ENCODE results near the gene CLEC20A.

Gene CLEC20A

DNA sequence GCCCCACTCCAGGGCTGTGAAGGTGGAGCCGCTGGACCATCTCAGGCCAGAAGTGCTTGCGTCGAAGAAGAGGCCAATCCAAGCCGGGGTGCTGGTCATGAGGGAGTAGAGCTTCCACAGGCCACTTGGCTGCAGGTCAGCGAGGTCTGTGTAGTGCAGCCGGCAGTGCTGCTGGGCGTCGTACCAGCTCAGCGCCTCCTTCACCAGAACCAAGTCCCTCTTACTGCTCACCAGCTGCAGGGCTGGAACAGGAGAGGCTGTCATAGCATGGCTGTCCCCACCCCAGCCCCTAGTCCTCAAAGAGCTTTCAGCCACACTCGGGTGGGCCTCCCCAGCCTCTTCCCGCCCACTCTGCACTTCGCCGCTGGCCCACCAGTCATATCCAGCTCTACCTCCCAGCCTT is 2.2 kb downstream of the CLEC20A start:
- no peak overlapping the region for H3K4me3 ChIP-seq (ENCODE audit: low read depth, low read length)
- TF ChIP-seq, protein P1, sequence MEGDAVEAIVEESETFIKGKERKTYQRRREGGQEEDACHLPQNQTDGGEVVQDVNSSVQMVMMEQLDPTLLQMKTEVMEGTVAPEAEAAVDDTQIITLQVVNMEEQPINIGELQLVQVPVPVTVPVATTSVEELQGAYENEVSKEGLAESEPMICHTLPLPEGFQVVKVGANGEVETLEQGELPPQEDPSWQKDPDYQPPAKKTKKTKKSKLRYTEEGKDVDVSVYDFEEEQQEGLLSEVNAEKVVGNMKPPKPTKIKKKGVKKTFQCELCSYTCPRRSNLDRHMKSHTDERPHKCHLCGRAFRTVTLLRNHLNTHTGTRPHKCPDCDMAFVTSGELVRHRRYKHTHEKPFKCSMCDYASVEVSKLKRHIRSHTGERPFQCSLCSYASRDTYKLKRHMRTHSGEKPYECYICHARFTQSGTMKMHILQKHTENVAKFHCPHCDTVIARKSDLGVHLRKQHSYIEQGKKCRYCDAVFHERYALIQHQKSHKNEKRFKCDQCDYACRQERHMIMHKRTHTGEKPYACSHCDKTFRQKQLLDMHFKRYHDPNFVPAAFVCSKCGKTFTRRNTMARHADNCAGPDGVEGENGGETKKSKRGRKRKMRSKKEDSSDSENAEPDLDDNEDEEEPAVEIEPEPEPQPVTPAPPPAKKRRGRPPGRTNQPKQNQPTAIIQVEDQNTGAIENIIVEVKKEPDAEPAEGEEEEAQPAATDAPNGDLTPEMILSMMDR (IDR thresholded peaks at IDR 0.05; ENCODE audit: borderline replicate concordance, insufficient read depth, low read depth, low read length): no peak

DNA sequence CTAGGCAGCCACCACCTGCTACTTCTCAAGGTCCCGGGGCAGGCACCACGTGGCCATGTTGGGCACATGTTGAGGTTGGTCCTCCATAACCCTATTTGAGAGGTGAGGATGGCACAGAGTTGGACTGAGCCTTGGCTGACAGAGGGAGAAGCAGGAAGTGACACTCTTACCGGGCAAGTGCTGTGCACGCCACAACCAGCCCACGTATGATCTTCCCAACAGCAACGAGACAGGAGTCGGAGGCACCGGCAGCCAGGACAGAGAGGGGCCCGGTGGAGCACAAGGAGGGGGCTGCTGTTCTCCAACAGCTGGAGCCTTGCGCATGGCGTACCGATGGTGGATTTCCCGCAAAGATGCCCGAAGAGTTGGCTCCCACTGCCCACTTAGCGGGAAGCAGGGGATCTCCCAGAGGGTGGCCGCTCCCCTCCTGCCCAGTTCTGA is 3.4 kb downstream of the CLEC20A start:
- H3K4me3 ChIP-seq (ENCODE audit: low read depth, low read length): no peak overlapping the region
- TF ChIP-seq, protein P1 (IDR thresholded peaks at IDR 0.05; ENCODE audit: borderline replicate concordance, insufficient read depth, low read depth, low read length): no peak

DNA sequence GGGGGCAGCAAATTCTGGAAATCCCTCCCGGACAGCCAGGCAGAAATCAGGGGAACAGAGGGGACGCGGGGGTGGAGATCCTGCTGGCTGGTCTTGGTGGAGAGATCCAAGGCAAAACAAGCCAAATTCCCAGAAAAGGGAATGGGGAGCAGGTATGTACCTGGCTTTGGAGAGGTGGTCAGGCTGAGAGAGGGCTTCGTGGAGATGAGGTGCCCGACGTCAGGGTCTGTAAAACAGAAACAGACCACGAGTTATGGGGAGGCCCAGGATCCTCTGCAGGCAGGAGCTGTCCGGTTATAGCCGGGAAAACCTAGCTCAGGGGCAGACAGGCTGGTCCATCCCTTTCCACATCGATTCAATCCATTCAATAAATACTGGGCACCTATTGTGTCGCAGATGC is 4.4 kb downstream of the CLEC20A start:
- TF ChIP-seq, protein P1 (IDR thresholded peaks at IDR 0.05; ENCODE audit: borderline replicate concordance, insufficient read depth, low read depth, low read length): no peak
- no peak overlapping the region for H3K4me3 ChIP-seq (ENCODE audit: low read depth, low read length)

DNA sequence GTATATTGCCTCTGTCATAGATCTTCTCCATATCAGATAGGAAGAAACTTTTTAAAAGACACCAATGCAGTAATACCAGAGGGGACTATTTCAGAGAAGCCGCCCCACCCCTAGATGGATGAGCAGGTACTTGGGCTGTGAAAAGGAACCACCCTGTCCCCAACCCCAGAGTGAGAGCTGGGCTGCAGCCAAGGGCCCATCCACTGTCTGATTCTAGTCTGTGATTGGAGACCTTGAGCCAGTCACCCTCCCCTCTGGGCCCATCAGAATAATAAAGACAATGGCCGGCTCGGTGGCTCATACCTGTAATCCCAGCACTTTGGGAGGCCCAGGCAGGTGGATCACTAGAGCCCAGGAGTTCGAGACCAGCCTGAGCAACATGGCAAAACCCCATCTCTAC is 5.0 kb downstream of the CLEC20A start:
- TF ChIP-seq, protein P1 (IDR thresholded peaks at IDR 0.05; ENCODE audit: borderline replicate concordance, insufficient read depth, low read depth, low read length): no peak
- H3K4me3 ChIP-seq (ENCODE audit: low read depth, low read length): no peak overlapping the region

DNA sequence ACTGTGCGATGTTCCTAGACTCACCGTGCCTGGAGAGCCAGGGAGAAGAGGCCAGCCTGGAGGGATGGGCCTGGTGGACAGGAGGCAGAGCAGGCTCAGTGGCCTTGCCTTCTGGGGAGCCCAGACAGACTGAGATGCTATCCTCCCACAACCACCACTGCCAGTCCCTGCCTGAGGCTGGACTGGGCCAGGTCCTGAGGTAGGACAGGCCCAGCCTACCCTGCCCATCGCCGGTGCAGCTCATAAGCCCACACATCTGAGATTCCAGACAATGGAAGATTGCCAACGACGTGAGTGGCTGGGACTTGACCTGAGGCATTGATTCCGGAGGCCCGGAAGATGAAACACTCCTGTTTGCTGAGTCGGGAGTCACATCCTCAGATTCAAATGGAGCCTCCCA is 5.8 kb downstream of the CLEC20A start:
- no peak overlapping the region for H3K4me3 ChIP-seq (ENCODE audit: low read depth, low read length)
- TF ChIP-seq, protein P1 (IDR thresholded peaks at IDR 0.05; ENCODE audit: borderline replicate concordance, insufficient read depth, low read depth, low read length): no peak

DNA sequence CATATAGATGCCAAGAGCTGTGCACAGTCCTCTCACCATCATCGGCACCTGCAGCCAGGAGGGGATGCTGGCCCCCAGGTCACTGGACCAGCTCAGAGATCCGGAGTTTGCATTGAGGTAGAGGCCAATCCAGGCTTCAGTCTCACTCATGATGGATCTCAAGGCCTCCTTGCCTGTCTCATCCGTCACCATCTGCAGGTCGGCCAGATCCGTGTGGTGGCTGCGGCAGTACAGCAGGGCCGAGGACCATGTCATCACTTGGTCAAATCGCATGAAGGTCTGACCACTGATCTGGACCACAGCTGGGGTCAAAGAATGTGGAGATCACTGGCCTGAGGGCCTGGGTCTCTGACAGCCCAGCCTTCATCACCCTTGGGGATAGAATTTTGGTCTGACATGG is 6.6 kb downstream of the CLEC20A start:
- TF ChIP-seq, protein P1 (IDR thresholded peaks at IDR 0.05; ENCODE audit: borderline replicate concordance, insufficient read depth, low read depth, low read length): no peak
- no peak overlapping the region for H3K4me3 ChIP-seq (ENCODE audit: low read depth, low read length)

DNA sequence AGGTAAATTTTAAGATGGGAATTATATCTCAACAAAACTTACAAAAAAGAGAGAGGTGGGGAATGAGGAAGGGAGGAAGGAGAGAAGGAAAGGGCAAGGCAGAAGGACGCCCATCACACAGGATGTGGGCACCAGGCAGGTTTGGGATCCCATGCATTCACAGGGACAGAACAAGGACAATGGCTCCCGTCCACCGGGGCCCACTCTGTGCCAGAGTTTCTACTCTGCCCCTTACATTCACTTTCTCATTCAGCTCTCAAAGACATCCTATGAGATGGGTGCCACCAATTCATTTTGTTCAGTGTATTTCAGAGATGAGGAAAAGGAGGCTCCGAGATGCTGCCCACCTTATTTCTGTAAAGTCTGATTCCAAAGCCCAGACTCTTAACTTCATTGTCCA is 7.4 kb downstream of the CLEC20A start:
- H3K4me3 ChIP-seq (ENCODE audit: low read depth, low read length): no peak overlapping the region
- TF ChIP-seq, protein P1 (IDR thresholded peaks at IDR 0.05; ENCODE audit: borderline replicate concordance, insufficient read depth, low read depth, low read length): no peak

Data from GM12875 (cell line).